ENCODE measurements around the gene PRKN. TPM values are rescaled to one million over a fixed set of nuclear protein-coding genes. Genes with fewer than 3 reads are reported as not detected.

Gene PRKN
- total RNA-seq, 4 donors from 2014 or later, result 5.5 to 17.9 (median 6.8) TPM

DNA sequence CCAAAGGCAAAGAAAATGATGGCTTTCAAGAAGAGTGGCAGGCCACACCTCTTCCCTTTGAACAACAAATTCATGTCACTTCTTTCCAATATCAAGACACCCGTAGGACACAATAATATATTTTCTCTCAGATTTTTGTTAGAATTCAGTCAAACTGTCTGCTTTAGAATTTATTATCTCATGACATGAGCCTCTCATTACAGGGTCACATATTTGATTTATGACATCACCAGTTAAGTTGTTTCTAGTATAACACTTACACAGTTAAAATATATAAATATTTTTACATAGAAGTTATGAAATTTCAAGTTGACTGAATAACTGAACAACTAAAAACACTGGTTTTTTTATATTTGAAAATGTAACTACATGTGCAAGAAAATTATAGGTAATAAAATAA, 1133.2 kb downstream of the PRKN start:
- DNase-seq (ENCODE audit: low spot score in 2 of 2), result no peak
- 55 to 61% methylated on average over 1 of the region's 1 CpG for WGBS, 2 donors

GRCh38 chr6:161590961-161591627, 1136.5 kb downstream of the PRKN start:
- Histone ChIP-seq H3K27ac (no peak overlapping the region), H3K27me3 (no peaks in the 10 kb centered on the region), H3K36me3 (peaks cover 0 to 8% (median 0%) of the 10 kb centered on the region in 3 donors), H3K4me1 (no peaks in the 10 kb centered on the region), H3K4me3 (no peak overlapping the region), H3K9me3 (peaks cover 0 to 11% (median 0%) of the 10 kb centered on the region in 4 donors)
- no peak for DNase-seq (ENCODE audit: low spot score in 2 of 2)
- no peak for TF ChIP-seq EP300 (IDR thresholded peaks at IDR 0.05)
- no peak for TF ChIP-seq POLR2A (IDR thresholded peaks at IDR 0.05)
- no peak for TF ChIP-seq CTCF (IDR thresholded peaks at IDR 0.05)
- 62 to 68% methylated on average over 5 of the region's 5 CpGs for WGBS, 2 donors

More for the DNA sequence above, 1133.2 kb downstream of the PRKN start:
- no peaks in the 10 kb centered on the region for H3K4me1 ChIP-seq
- TF ChIP-seq POLR2A (IDR thresholded peaks at IDR 0.05), result no peak
- no peak for TF ChIP-seq CTCF (IDR thresholded peaks at IDR 0.05)
- no peak for TF ChIP-seq EP300 (IDR thresholded peaks at IDR 0.05)
- no peaks in the 10 kb centered on the region for H3K27me3 ChIP-seq
- H3K36me3 ChIP-seq, result peaks cover 0 to 8% (median 0%) of the 10 kb centered on the region in 3 donors
- no peak overlapping the region for H3K4me3 ChIP-seq
- no peak overlapping the region for H3K27ac ChIP-seq
- peaks cover 0 to 15% (median 0%) of the 10 kb centered on the region in 4 donors for H3K9me3 ChIP-seq

DNA sequence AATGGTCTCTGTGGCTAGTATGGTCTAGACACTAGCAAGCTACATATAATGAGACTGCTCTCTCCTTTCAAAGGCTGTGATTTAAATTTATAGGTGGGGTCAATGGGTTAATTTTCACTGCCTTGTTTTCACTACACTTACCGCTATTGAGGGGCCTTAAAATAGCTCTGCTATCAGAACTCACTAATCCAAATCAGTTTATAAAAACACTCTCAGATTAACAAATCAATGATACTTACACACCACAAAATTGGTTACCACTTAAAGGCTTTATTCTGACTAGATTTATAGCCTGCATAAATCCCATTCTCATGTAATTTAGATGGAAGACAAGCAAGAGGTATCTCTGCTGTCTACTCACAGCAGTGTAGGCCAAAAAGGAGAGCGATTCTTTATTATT, 1140.7 kb downstream of the PRKN start:
- no peaks in the 10 kb centered on the region for H3K36me3 ChIP-seq
- H3K27ac ChIP-seq, result no peak overlapping the region
- TF ChIP-seq EP300 (IDR thresholded peaks at IDR 0.05) (no peak), CTCF (IDR thresholded peaks at IDR 0.05) (no peak), POLR2A (IDR thresholded peaks at IDR 0.05) (no peak)
- H3K4me1 ChIP-seq, result no peaks in the 10 kb centered on the region
- H3K4me3 ChIP-seq, result no peak overlapping the region
- no peak for DNase-seq (ENCODE audit: low spot score in 2 of 2)
- 62 to 65% methylated on average over 2 of the region's 2 CpGs for WGBS, 2 donors
- no peaks in the 10 kb centered on the region for H3K27me3 ChIP-seq
- H3K9me3 ChIP-seq, result no peaks in the 10 kb centered on the region

DNA sequence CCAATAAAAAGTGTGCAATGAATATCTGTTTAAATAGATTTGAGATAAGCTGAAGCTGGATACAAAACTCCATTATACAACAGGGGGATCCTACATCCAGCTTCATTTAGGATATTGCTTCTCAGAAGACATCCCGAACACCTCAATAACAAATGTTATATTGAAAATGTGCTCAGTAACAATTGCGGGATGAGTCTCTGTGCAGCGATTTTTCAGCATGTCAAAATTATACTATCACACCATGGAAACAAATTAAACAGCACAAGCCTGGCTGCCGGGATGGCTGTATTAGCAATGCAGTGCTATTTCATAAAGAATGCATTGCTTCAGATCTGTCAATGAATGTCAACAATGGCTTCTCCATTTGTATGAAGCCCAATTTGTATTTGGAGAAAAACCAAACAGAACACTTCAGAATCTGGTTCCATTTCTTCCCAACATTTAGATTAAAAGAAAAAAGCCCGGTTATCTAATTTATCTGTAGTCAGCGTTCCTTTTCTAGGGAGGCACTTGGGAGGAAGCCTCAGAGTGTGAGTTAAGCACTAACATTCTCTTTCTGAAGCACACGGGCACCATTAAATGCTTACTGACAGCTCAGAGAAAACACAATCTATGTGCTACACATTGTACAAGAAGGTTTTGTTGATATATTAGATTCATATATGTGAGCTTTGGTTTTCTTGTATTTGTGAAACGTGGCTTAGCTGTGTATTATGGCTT, 1142.8 kb downstream of the PRKN start:
- Histone ChIP-seq H3K27me3 (no peaks in the 10 kb centered on the region), H3K4me1 (no peaks in the 10 kb centered on the region), H3K9me3 (no peaks in the 10 kb centered on the region), H3K36me3 (no peaks in the 10 kb centered on the region), H3K27ac (no peak overlapping the region), H3K4me3 (no peak overlapping the region)
- no peak for TF ChIP-seq EP300 (IDR thresholded peaks at IDR 0.05)
- no peak for TF ChIP-seq POLR2A (IDR thresholded peaks at IDR 0.05)
- no peak for TF ChIP-seq CTCF (IDR thresholded peaks at IDR 0.05)
- 82 to 83% methylated on average over 8 of the region's 8 CpGs for WGBS, 2 donors
- DNase-seq (ENCODE audit: low spot score in 2 of 2), result no peak

- no peak for TF ChIP-seq POLR2A (IDR thresholded peaks at IDR 0.05)
- TF ChIP-seq CTCF (IDR thresholded peaks at IDR 0.05), result no peak
- H3K27me3 ChIP-seq, result no peaks in the 10 kb centered on the region
- WGBS, 2 donors, result 74 to 75% methylated on average over 1 of the region's 1 CpG
- H3K4me3 ChIP-seq, result no peak overlapping the region
- H3K9me3 ChIP-seq, result no peaks in the 10 kb centered on the region
- H3K4me1 ChIP-seq, result no peaks in the 10 kb centered on the region
- H3K36me3 ChIP-seq, result no peaks in the 10 kb centered on the region
- H3K27ac ChIP-seq, result no peak overlapping the region
- DNase-seq (ENCODE audit: low spot score in 2 of 2), result no peak
Observed at GRCh38 chr6:161584051-161584450, 1143.5 kb downstream of the PRKN start.

Data from tibial nerve (tissue), 4 donors.